ENCODE results near the gene HSF4. TPM values are rescaled to one million over a fixed set of nuclear protein-coding genes. Genes with fewer than 3 reads are reported as not detected.

The HSF4 gene
- polyA plus RNA-seq, 2 of the 4 experiments (the other 2 are of a cell fraction) = 8.3 to 15.3 TPM

DNA sequence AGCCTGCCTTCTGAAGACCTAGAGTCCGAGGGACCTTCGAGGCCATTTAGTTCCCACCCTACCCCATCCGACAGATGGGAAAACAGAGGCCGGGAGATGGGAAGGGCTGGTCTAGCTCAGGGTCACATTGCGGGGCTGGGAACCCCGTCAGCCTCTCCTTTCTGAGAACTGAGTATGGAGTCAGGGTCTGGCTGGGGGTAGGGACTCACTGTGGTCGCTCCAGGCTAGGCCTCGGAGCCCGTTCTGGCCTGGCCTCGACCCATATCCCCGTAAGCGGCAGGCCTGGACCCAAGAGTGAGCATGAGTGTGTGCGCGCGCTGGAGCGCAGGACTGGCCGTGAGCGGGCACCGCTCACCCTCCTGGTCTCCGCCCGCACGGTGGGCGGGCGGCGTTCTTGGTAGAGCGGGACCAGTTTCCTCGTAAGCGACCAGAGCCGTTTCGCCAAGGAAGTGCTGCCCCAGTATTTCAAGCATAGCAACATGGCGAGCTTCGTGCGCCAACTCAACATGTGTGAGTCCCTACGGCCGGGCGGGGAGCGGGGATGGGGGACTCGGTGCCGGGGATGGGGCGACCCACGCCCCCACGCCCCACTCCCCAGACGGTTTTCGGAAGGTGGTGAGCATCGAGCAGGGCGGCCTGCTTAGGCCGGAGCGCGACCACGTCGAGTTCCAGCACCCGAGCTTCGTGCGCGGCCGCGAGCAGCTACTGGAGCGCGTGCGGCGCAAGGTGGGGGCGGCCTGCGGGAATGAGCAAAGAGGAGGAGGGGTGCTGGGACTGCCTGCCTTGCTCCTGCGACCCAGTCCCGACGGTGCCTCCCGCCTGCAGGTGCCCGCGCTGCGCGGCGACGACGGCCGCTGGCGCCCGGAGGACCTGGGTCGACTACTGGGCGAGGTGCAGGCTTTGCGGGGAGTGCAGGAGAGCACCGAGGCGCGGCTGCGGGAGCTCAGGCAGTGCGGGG, 855 bp downstream of the HSF4 start:
- Histone ChIP-seq H3K9me3 (no peaks in the 10 kb centered on the region), H3K4me3 (no peak overlapping the region), H3K4me1 (peaks cover 15% of the 10 kb centered on the region), H3K4me2 (no peak overlapping the region), H3K27ac (no peak overlapping the region)
- TF ChIP-seq RFX5 (IDR thresholded peaks at IDR 0.05) (no peak), KDM1A (IDR thresholded peaks at IDR 0.05; ENCODE audit: low read depth) (peak; percentile 78; the same call in 1 of the 2 replicates)
- TF ChIP-seq, protein P1, sequence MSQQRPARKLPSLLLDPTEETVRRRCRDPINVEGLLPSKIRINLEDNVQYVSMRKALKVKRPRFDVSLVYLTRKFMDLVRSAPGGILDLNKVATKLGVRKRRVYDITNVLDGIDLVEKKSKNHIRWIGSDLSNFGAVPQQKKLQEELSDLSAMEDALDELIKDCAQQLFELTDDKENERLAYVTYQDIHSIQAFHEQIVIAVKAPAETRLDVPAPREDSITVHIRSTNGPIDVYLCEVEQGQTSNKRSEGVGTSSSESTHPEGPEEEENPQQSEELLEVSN (IDR thresholded peaks at IDR 0.05; ENCODE audit: borderline replicate concordance, low read depth) = no peak
- WGBS (ENCODE audit: missing lambda C conversion rate) = 92% methylated on average over 69 of the region's 85 CpGs
- FAIRE-seq (no peak), DNase-seq (ENCODE audit: low read depth in 1 of 2, low spot score in 1 of 2) (no peak), ATAC-seq (no peak)
- ChIA-PET CTCF (interaction anchor here (1.4 to 20.5 kb wide), 2 partner anchors 9 to 20 kb away, joined by 5 to 314 read pairs; partner anchors contain the start of genes B3GNT9, FBXL8 and TRADD), POLR2A (no interaction called here)

DNA sequence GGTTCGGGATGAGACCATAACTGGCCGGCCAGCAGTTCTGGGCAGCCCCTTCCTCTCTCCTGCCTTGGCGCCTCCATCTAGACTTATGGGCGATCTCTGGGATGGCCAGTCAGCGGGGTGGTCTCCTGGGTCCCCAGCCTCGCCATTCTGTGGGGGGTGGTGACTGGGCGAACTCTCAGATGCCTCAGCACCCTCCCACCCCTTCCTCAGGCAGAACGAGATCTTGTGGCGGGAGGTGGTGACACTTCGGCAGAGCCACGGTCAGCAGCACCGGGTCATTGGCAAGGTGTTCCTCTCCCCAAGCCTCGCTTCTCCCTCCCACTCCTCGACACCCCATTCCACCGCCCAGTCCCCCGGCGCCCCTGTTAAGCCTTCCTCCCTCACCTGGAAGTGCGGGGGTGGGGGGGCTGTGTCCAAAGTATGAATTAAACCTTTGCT, 1.6 kb downstream of the HSF4 start:
- WGBS (ENCODE audit: missing lambda C conversion rate) = 81% methylated on average over 15 of the region's 18 CpGs
- ChIA-PET CTCF (interaction anchor here (1.4 to 20.5 kb wide), 2 partner anchors 10 to 19 kb away, joined by 5 to 314 read pairs; partner anchors contain the start of genes B3GNT9, FBXL8 and TRADD), POLR2A (no interaction called here)
- H3K4me3 ChIP-seq = no peak overlapping the region
- DNase-seq (ENCODE audit: low read depth in 1 of 2, low spot score in 1 of 2) = no peak
- no peak for FAIRE-seq
- ATAC-seq = no peak
- peaks cover 17% of the 10 kb centered on the region for H3K4me1 ChIP-seq
- no peak overlapping the region for H3K27ac ChIP-seq
- H3K9me3 ChIP-seq = no peaks in the 10 kb centered on the region
- TF ChIP-seq EHMT2 (IDR thresholded peaks at IDR 0.05; ENCODE audit: low read depth) (no peak), EP300 (IDR thresholded peaks at IDR 0.05) (no peak)
- TF ChIP-seq, protein P2, sequence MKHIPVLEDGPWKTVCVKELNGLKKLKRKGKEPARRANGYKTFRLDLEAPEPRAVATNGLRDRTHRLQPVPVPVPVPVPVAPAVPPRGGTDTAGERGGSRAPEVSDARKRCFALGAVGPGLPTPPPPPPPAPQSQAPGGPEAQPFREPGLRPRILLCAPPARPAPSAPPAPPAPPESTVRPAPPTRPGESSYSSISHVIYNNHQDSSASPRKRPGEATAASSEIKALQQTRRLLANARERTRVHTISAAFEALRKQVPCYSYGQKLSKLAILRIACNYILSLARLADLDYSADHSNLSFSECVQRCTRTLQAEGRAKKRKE (CRISPR knock-in tag; IDR thresholded peaks at IDR 0.05; ENCODE audit: low read depth) = no peak
- H3K4me2 ChIP-seq = no peak overlapping the region

DNA sequence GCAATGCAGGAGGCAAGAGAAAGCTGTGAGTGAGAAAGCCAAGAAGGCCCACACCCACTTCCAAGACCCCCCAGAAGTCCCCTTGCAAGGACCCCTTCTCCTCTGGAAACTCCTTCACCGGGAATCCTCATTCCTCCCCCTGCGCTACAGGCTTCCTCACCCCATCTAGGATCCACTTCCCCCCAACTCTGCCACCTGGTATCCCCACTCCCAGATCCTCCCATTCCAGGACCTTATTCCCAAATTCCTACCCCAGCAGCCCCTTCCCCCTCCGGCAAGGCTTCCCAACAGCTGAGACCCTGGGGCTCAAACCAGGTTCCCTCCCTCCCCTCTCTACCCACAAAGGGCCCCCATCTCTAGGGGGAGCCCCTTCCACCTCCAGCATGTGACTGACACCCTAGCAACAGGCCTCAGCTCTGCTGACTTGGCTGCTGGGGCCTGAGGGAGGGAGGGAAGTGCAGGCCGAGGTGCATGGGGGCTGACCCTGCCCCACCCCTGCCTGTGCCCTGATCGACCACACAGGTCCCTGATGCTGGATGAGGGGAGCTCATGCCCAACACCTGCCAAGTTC, 2.1 kb downstream of the HSF4 start:
- CTCF ChIA-PET = interaction anchor here (1.4 to 20.5 kb wide), 5 partner anchors 10 to 206 kb away, joined by 4 to 314 read pairs (median 5); partner anchors contain the start of genes B3GNT9, CES3, EXOC3L1 and FBXL8
- no peak overlapping the region for H3K4me2 ChIP-seq
- no peak for DNase-seq (ENCODE audit: low read depth in 1 of 2, low spot score in 1 of 2)
- peaks cover 19% of the 10 kb centered on the region for H3K4me1 ChIP-seq
- H3K27ac ChIP-seq = no peak overlapping the region
- 88% methylated on average over 5 of the region's 5 CpGs for WGBS (ENCODE audit: missing lambda C conversion rate)
- H3K9me3 ChIP-seq = no peaks in the 10 kb centered on the region
- ATAC-seq = no peak
- POLR2A ChIA-PET = no interaction called here
- TF ChIP-seq CBX8 (IDR thresholded peaks at IDR 0.05) (no peak), TFCP2L1 (CRISPR knock-in tag; IDR thresholded peaks at IDR 0.05) (no peak), FOXS1 (CRISPR knock-in tag; IDR thresholded peaks at IDR 0.05) (no peak), ZNF302 (CRISPR knock-in tag; IDR thresholded peaks at IDR 0.05) (no peak), MYC (IDR thresholded peaks at IDR 0.05; ENCODE audit: borderline replicate concordance, low read length) (no peak), RAD21 (conservative IDR thresholded peaks at IDR 0.05 in 1 of 2, IDR thresholded peaks at IDR 0.05 in 1 of 2) (no peak), ESRRA (IDR thresholded peaks at IDR 0.05; ENCODE audit: borderline replicate concordance, low read length) (no peak), MAFK (IDR thresholded peaks at IDR 0.05; ENCODE audit: partially characterized antibody) (no peak), CHD2 (IDR thresholded peaks at IDR 0.05; ENCODE audit: low read length, partially characterized antibody) (no peak), PHF8 (IDR thresholded peaks at IDR 0.05; ENCODE audit: borderline replicate concordance, low read depth) (no peak)
- TF ChIP-seq, protein P3, sequence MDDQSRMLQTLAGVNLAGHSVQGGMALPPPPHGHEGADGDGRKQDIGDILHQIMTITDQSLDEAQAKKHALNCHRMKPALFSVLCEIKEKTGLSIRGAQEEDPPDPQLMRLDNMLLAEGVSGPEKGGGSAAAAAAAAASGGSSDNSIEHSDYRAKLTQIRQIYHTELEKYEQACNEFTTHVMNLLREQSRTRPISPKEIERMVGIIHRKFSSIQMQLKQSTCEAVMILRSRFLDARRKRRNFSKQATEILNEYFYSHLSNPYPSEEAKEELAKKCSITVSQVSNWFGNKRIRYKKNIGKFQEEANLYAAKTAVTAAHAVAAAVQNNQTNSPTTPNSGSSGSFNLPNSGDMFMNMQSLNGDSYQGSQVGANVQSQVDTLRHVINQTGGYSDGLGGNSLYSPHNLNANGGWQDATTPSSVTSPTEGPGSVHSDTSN (IDR thresholded peaks at IDR 0.05) = no peak
- TF ChIP-seq, protein P1 (IDR thresholded peaks at IDR 0.05; ENCODE audit: borderline replicate concordance, low read depth) = no peak
- TF ChIP-seq, protein P4, sequence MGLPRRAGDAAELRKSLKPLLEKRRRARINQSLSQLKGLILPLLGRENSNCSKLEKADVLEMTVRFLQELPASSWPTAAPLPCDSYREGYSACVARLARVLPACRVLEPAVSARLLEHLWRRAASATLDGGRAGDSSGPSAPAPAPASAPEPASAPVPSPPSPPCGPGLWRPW (IDR thresholded peaks at IDR 0.05) = no peak
- TF ChIP-seq, protein P5, sequence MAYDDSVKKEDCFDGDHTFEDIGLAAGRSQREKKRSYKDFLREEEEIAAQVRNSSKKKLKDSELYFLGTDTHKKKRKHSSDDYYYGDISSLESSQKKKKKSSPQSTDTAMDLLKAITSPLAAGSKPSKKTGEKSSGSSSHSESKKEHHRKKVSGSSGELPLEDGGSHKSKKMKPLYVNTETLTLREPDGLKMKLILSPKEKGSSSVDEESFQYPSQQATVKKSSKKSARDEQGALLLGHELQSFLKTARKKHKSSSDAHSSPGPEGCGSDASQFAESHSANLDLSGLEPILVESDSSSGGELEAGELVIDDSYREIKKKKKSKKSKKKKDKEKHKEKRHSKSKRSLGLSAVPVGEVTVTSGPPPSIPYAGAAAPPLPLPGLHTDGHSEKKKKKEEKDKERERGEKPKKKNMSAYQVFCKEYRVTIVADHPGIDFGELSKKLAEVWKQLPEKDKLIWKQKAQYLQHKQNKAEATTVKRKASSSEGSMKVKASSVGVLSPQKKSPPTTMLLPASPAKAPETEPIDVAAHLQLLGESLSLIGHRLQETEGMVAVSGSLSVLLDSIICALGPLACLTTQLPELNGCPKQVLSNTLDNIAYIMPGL (CRISPR knock-in tag; IDR thresholded peaks at IDR 0.05; ENCODE audit: borderline replicate concordance) = no peak
- no peak overlapping the region for H3K4me3 ChIP-seq
- FAIRE-seq = no peak
